Measurements from ENCODE around the gene NME2.

DNA sequence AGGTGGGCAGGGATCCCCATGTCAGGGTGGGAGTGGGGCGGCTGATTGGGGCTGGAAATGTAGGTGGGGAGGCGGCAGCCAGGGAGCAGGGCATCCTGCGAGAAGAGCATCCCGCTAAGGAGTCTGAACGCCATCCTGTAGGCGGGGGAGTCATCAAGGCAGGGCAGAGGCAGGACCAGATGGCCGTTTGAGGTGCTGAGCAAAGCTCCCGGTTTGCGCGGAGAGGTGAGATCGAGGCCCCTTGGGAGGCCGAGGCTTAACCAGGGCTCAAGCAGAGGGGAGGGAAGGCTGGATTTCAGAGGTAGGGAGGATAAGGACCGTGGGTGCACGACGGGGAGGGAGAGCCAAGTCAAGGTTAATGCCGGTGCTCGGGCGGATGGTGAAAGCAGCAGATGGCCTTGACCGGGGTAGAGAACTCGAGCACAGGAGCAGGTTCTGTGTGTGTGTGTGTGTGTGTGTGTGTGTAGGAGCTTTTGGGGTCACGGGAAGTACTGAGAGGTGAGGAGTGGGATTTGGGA lies 472 bp upstream of the NME2 start:
- TF ChIP-seq CREB1 (IDR thresholded peaks at IDR 0.05; ENCODE audit: low read depth) (peak; percentile 7; the same call in 1 of the 2 replicates), NRF1 (conservative IDR thresholded peaks at IDR 0.05; ENCODE audit: low read depth, low read length) (no peak), NR2C1 (IDR thresholded peaks at IDR 0.05) (no peak; the same call in 1 of the 2 replicates), RCOR1 (conservative IDR thresholded peaks at IDR 0.05; ENCODE audit: low read depth, low read length) (no peak), BACH1 (IDR thresholded peaks at IDR 0.05; ENCODE audit: borderline replicate concordance) (no peak), SREBF2 (IDR thresholded peaks at IDR 0.05; ENCODE audit: low read length) (no peak), POLR2A (IDR thresholded peaks at IDR 0.05; ENCODE audit: low read depth, low read length) (no peak; the same call in 1 of the 2 replicates), MTA2 (IDR thresholded peaks at IDR 0.05; ENCODE audit: low read depth) (no peak), JUND (IDR thresholded peaks at IDR 0.05; ENCODE audit: low read depth, low read length) (no peak)
- TF ChIP-seq, protein P1, sequence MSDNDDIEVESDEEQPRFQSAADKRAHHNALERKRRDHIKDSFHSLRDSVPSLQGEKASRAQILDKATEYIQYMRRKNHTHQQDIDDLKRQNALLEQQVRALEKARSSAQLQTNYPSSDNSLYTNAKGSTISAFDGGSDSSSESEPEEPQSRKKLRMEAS (IDR thresholded peaks at IDR 0.05; ENCODE audit: low read depth, low read length): no peak

Data from GM12878 (cell line).